Measurements from ENCODE around the gene USP7. TPM values are rescaled to one million over a fixed set of nuclear protein-coding genes. Genes with fewer than 3 reads are reported as not detected.

Gene USP7
- polyA plus RNA-seq, 2 of the 4 experiments (the other 2 are of a cell fraction) = 39.6 to 65.9 TPM

DNA sequence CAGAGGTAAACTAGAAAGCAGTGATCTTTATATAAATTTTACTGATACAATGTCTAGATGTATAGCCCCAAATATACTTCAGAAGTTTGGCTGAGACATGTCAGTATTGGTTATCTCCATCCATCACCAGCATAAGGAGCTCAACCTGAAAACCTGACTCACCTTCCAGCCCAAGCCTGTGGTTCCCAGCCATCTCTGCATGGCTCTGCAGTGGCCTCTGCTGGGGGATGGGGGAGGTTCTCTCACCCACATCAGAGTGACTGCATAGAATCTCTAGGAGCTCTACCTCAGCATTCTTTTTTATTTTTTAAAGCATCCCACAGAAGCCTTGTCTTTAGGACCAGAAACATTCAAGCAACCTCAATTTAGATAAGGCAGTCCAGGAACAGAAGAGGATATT is 27.3 kb downstream of the USP7 start:
- Histone ChIP-seq H3K9me3 (no peaks in the 10 kb centered on the region), H3K4me1 (peaks cover 11% of the 10 kb centered on the region; the same call in 2 of the 3 replicates), H3K27ac (no peak overlapping the region), H3K4me3 (no peak overlapping the region), H3K4me2 (no peak overlapping the region)
- FAIRE-seq (no peak), DNase-seq (ENCODE audit: low read depth in 1 of 2, low spot score in 1 of 2) (peak; percentile 56 to 69), ATAC-seq (peak; percentile 96 to 98)
- POLR2A ChIA-PET = interaction anchor here (1.0 kb wide), 1 partner anchor 155 kb away, joined by 3 read pairs; the partner anchor contains the start of gene HAPSTR1
- CTCF ChIA-PET = interaction anchor here (0.6 to 4.5 kb wide), 34 partner anchors 8 to 580 kb away, joined by 3 to 30 read pairs (median 4); no protein-coding TSS in a partner anchor
- TF ChIP-seq RAD21 (conservative IDR thresholded peaks at IDR 0.05 in 1 of 2, IDR thresholded peaks at IDR 0.05 in 1 of 2) = peak in 1 of 2 experiments; percentile 38; a peak in 3 of 5 replicates
- TF ChIP-seq SREBF2 (IDR thresholded peaks at IDR 0.05) = no peak
- peak; percentile 39 for TF ChIP-seq CTCF (IDR thresholded peaks at IDR 0.05)

GRCh38 chr16:8935989-8936388 is 27.7 kb downstream of the USP7 start:
- WGBS (ENCODE audit: missing lambda C conversion rate) = 89% methylated on average over 9 of the region's 9 CpGs
- no peak overlapping the region for H3K4me2 ChIP-seq
- H3K4me1 ChIP-seq = peaks cover 11% of the 10 kb centered on the region; the same call in 2 of the 3 replicates
- ChIA-PET POLR2A (no interaction called here), CTCF (interaction anchor here (0.6 to 4.5 kb wide), 31 partner anchors 8 to 580 kb away, joined by 3 to 30 read pairs (median 4); no protein-coding TSS in a partner anchor)
- TF ChIP-seq EHMT2 (IDR thresholded peaks at IDR 0.05; ENCODE audit: low read depth) (no peak), RAD21 (conservative IDR thresholded peaks at IDR 0.05 in 1 of 2, IDR thresholded peaks at IDR 0.05 in 1 of 2) (peak in 1 of 2 experiments; percentile 6; a peak in 2 of 5 replicates), EP300 (IDR thresholded peaks at IDR 0.05) (no peak), NFE2L2 (conservative IDR thresholded peaks at IDR 0.05; ENCODE audit: low read length) (no peak), ZFP36 (IDR thresholded peaks at IDR 0.05; ENCODE audit: borderline replicate concordance, partially characterized antibody) (no peak)
- no peaks in the 10 kb centered on the region for H3K9me3 ChIP-seq
- peak in 1 of 2 experiments; percentile 33 for DNase-seq (ENCODE audit: low read depth in 1 of 2, low spot score in 1 of 2)
- no peak overlapping the region for H3K27ac ChIP-seq
- peak; percentile 63 to 69 for ATAC-seq
- no peak overlapping the region for H3K4me3 ChIP-seq
- no peak for FAIRE-seq

DNA sequence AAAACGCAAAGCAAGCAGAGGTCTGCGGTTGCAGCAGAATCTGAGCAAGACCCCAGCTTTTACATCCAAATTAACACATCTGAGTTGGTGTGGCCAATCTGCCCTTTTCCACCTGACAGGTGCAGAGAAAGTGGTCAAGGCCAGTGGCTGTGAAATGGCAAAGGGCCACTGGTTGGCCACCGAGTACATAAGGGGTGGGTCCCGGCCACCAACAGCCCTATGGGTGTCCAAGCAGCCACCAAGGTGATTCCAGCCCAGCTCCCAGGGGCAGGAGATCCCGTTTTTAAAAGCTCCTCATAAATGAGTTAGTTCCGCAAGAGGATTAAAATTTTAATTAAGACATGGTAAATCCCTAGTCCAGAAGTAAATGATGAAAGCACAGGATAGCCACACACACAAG is 29.1 kb downstream of the USP7 start:
- Histone ChIP-seq H3K27ac (no peak overlapping the region), H3K4me1 (peaks cover 11% of the 10 kb centered on the region; the same call in 2 of the 3 replicates), H3K4me3 (no peak overlapping the region), H3K9me3 (no peaks in the 10 kb centered on the region), H3K4me2 (no peak overlapping the region)
- ChIA-PET POLR2A (no interaction called here), CTCF (interaction anchor here (0.9 to 4.5 kb wide), 8 partner anchors 8 to 200 kb away, joined by 3 to 30 read pairs (median 6); no protein-coding TSS in a partner anchor)
- FAIRE-seq (no peak), ATAC-seq (no peak), DNase-seq (ENCODE audit: low read depth in 1 of 2, low spot score in 1 of 2) (no peak)
- 74% methylated on average over 6 of the region's 6 CpGs for WGBS (ENCODE audit: missing lambda C conversion rate)
- no peak for TF ChIP-seq NFE2L2 (conservative IDR thresholded peaks at IDR 0.05; ENCODE audit: low read length)
- TF ChIP-seq RFX5 (IDR thresholded peaks at IDR 0.05) = no peak
- no peak for TF ChIP-seq BHLHE40 (IDR thresholded peaks at IDR 0.05; ENCODE audit: low read depth, low read length)
- TF ChIP-seq MAFK (IDR thresholded peaks at IDR 0.05; ENCODE audit: partially characterized antibody) = no peak
- no peak for TF ChIP-seq ELK1 (IDR thresholded peaks at IDR 0.05; ENCODE audit: low read depth, low read length)

GRCh38 chr16:8931859-8932258 is 31.8 kb downstream of the USP7 start:
- H3K4me2 ChIP-seq = no peak overlapping the region
- ATAC-seq (no peak), DNase-seq (ENCODE audit: low read depth in 1 of 2, low spot score in 1 of 2) (peak in 1 of 2 experiments; percentile 47), FAIRE-seq (no peak)
- H3K9me3 ChIP-seq = no peaks in the 10 kb centered on the region
- POLR2A ChIA-PET = interaction anchor here (0.6 kb wide), 1 partner anchor 159 kb away, joined by 4 read pairs; the partner anchor contains the start of gene HAPSTR1
- H3K27ac ChIP-seq = no peak overlapping the region
- CTCF ChIA-PET = interaction anchor here (0.6 kb wide), 1 partner anchor 1853 kb away, joined by 3 read pairs; no protein-coding TSS in a partner anchor
- TF ChIP-seq, protein P1, sequence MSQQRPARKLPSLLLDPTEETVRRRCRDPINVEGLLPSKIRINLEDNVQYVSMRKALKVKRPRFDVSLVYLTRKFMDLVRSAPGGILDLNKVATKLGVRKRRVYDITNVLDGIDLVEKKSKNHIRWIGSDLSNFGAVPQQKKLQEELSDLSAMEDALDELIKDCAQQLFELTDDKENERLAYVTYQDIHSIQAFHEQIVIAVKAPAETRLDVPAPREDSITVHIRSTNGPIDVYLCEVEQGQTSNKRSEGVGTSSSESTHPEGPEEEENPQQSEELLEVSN (IDR thresholded peaks at IDR 0.05; ENCODE audit: borderline replicate concordance, low read depth) = no peak
- TF ChIP-seq EHMT2 (IDR thresholded peaks at IDR 0.05; ENCODE audit: low read depth) = peak; percentile 82
- TF ChIP-seq, protein P2, sequence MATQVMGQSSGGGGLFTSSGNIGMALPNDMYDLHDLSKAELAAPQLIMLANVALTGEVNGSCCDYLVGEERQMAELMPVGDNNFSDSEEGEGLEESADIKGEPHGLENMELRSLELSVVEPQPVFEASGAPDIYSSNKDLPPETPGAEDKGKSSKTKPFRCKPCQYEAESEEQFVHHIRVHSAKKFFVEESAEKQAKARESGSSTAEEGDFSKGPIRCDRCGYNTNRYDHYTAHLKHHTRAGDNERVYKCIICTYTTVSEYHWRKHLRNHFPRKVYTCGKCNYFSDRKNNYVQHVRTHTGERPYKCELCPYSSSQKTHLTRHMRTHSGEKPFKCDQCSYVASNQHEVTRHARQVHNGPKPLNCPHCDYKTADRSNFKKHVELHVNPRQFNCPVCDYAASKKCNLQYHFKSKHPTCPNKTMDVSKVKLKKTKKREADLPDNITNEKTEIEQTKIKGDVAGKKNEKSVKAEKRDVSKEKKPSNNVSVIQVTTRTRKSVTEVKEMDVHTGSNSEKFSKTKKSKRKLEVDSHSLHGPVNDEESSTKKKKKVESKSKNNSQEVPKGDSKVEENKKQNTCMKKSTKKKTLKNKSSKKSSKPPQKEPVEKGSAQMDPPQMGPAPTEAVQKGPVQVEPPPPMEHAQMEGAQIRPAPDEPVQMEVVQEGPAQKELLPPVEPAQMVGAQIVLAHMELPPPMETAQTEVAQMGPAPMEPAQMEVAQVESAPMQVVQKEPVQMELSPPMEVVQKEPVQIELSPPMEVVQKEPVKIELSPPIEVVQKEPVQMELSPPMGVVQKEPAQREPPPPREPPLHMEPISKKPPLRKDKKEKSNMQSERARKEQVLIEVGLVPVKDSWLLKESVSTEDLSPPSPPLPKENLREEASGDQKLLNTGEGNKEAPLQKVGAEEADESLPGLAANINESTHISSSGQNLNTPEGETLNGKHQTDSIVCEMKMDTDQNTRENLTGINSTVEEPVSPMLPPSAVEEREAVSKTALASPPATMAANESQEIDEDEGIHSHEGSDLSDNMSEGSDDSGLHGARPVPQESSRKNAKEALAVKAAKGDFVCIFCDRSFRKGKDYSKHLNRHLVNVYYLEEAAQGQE (IDR thresholded peaks at IDR 0.05) = peak; percentile 97
- peaks cover 9% of the 10 kb centered on the region; the same call in 2 of the 3 replicates for H3K4me1 ChIP-seq
- H3K4me3 ChIP-seq = no peak overlapping the region
- WGBS (ENCODE audit: missing lambda C conversion rate) = 84% methylated on average over 6 of the region's 6 CpGs

Data from A549 (cell line).